ENCODE data around the gene GPSM1.
A peak's percentile ranks its signal among the peaks of the same experiment; 100 is the strongest.

The GPSM1 gene, protein sequence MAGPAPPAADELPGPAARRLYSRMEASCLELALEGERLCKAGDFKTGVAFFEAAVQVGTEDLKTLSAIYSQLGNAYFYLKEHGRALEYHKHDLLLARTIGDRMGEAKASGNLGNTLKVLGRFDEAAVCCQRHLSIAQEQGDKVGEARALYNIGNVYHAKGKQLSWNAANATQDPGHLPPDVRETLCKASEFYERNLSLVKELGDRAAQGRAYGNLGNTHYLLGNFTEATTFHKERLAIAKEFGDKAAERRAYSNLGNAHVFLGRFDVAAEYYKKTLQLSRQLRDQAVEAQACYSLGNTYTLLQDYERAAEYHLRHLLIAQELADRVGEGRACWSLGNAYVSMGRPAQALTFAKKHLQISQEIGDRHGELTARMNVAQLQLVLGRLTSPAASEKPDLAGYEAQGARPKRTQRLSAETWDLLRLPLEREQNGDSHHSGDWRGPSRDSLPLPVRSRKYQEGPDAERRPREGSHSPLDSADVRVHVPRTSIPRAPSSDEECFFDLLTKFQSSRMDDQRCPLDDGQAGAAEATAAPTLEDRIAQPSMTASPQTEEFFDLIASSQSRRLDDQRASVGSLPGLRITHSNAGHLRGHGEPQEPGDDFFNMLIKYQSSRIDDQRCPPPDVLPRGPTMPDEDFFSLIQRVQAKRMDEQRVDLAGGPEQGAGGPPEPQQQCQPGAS

DNA sequence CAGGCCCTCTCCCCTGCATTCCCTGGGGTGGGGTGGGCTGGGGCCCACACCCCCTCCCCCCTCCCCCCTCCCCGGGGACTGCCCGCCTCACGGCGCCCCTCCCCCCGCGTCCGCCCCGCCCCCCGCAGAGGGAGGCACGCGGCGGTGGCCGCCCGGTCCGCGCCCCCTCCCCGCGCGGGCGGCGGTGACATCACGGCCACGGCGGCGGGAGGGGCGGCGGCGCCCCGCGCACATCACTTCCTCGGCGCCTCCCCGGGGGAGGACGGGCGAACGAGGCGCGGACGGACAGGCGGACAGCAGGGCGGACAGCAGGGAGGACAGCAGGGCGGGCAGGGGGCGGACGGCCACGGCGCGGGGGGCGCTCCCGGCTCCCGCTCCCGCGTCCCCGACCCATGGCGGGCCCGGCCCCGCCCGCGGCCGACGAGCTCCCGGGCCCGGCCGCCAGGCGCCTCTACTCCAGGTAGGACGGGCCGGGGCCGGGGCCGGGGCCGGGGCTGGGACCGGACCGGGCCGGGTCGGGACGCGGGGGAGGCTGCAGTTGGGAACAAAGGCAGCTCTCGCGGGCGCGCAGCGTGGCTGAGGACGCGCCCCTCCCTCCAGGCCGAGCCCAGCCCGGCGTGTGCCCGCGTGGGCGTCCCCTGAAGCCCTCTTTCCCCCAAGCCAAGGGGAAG, at the start of gene GPSM1:
Gene GPSM1, plus strand, starts transcription at position 236 of the 671 bp plus-strand sequence. Its CDS starts 157 bp downstream, at position 393.
- DNase-seq, result peak; percentile 84

DNA sequence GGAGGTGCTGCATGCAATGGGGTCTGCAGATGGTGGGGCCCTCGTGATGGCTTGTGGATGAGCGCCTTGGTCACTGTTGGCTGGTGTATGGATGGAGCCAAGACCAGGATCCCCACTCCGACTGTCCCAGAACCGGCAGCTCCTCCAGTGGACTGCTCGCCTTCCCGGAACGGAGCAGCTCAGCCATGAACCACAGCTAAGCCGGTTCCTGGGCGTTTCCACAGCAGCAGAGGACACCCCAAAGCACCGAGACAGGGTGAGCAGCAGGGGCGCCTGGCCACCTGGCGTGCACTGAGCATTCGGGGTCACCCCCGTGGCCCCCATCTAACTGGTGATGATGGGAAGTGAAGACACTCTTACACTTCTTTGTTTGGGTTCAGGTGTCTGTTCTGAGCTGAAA, 49.6 kb upstream of the GPSM1 start:
- DNase-seq, result no peak

DNA sequence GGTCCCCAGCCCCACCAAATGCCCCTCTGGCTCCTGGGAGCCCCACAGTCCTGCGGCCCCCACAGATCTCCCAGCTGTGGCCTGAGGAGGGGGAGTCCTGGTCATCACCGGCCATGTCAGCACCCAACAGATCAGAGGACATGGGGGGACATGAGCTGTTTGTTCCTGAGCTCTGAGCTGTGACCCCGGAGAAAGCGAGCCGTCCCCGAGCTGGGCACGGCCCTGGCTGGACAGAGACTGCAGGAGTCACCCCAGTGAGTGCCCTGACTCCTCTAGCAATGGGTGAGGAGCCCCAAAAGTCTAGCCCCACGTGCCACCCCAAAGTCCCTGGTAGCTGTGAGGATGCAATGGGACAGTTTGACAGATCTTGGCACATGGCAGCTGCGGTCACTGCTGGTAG, 49.1 kb upstream of the GPSM1 start:
- DNase-seq, result no peak

DNA sequence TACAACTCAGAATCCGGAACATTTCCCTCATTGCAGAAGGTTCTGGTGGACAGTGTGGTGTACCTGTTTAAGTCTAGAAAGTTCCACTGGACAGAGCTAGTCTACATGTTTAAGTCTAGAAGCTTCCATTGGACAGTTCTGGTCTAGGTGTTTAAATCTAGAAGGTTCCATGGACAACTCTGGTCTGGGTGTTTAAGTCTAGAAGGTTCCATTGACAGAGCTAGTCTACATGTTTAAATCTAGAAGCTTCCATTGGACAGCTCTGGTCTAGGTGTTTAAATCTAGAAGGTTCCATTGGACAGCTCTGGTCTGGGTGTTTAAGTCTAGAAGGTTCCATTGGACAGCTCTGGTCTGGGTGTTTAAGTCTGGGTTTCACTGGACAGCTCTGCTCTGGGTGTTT, 48.4 kb upstream of the GPSM1 start:
- DNase-seq, result no peak

DNA sequence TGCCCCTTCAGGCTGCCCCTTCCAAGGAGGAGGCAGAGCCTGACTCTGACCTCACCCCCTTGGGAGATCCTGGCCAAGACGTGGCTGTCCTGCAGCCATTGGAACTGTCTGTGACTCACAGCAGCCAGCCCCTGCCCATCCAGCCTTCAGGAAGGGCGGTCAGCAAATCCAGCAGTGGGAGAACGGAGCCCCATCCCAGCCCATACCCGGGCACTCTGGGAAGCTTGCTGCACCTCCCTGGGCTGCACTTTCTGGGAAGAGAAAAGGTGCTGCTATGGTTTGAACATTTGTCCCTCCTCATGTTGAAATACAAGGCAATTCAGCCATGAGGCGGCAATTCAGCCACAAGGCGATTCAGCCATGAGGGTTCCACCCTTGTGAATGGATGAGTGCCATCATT, 47.9 kb upstream of the GPSM1 start:
- DNase-seq, result no peak

DNA sequence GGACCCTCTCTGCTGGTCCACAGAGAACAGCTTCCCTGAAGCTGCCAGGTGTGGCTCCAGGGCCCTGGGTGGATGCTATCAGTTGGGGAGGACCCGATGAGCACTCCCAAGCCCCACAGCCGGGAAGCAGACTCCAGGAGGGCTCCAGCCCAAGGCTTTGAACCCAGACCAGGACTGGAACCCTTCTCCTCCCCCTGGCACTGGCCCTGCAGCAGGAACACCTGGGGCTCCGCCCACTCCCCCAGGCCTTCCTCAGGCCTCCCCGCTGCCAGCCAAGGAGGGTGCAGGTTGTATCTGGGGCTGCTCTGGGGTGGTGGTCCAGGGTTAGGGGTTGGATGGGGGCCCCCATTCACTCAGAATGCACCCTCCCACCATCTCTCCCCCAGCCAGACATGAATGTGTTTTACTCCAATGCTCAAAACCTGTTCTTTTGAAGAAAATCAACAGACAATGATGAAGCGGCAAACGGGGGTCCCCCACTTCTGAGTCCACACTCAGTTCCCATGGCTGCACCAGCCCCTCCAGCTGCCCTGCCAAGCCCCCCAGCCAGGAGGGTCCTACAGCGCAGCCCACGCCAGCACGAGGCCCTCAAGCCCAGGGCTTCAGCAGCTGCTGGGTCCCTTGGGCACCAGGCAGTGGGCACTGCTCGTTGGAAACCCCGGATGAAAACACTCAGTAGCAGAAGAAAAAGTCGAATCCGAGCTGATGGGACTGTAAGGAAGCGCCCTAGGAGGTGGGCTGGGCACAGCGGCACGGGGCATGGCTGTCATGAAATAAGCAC, 46.6 kb upstream of the GPSM1 start:
- DNase-seq, result peak; percentile 37

DNA sequence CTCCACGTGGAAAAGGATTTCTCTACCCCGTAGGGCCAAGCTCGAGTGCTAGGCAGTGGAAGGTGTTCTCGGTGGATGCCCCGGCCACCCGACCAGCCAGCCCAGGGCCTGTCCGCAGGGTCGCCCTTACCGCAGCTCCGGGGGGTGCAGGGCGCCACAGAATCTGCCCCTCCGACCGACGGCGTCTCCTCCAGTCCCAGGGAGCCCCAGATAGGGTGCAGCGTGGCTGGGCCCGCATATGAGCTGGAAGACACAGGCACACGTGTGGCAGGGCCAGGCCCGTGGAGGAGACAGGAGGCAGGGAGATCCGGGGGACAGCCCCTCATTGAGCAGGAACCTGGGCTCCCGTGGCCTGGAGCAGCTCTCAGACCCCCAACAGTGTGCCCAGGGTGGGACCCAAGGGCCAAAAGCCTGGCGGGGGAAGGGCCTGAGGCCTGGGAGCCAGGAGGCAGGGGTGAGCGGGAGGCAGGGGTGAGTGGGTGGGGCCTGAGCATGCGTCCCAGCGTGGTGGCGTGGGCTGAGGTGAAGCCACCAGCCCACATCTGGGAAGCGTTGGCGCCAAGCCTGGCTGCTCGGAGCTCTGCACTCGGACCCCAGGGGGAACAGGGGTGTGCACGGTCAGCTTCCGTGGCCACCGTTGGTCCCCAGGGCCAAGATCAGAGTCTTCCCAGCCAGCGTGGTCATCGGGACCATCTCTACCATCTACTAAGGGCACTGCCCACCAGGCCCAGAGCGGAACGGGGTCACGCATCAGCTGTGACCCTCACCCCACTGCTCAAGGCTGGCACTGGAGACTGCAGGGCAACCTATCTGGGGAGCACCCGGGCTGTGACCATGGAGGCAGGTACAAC, 45.7 kb upstream of the GPSM1 start:
- DNase-seq, result no peak

DNA sequence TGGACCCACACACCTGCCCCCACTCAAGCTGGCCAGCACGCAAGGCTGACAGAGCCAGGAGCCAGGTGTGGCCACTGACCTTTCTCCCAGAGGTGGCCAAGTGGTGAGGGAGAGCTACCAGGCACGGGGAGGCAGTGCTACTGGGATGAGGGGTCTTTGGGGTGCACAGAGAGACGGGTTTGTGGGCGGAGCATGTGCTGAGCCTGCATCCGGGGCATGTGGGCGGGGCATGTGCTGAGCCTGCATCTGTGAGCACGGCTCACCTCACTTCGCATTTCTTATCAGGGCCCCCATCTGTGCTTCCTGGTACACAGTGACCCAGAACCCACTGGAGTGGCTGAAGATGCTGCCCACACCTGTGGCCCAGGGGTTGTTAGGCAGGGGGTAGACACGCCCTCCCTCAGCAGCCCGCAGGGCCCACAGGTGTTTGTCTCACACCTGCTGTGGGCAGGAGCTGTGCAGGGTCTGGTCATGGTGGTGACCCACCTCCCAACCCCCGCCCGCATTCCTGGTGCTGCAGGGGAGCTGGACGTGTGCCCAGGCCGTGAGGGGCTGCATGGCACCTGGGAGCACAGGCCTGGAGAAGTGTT, 45.0 kb upstream of the GPSM1 start:
- DNase-seq, result peak; percentile 93

DNA sequence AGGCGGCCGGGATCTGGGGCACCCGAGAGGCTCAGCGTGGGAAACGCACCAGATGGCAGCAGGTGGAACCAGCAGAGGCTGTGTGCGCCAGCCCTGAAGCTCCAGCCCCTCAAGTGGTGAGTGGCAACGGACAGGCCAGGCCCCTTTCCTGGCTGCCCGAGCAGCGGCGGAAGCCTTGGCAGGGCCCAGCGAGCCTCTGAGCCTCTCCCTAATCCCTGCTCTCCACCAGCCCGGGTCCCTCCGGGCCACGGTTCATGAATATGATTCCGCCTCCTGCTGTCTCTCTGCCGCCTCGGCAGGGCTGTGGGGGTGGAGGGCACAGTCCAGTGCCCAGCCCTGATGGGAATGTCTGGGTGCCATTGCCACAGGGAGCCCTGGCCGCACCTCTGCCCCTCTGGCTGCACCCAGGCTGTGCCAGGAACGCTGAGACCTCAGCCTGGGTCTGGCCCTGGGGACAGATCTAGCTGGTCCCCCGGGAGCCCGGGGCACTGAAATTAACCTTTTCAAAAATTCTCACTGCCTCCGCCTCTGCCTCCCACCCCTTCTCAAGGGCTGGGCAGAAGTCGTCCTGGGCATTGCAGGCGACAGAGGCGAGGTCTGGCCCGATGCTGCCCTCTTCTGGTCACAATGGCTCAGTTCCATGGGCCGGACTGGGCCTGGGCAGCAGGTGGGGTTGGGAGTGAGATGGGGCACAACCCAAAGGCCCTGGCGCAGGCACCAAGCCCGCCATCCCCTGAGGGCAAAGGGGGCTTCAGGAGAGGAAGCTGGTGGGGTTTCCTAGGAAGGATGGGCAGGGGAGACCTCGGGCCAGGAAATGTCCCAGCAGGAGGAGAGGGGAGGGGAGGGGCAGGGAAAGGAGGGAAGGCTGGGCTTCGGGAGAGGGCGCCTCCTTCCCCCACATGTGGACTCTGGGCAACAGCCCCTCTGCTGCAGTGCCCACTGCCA, 43.8 kb upstream of the GPSM1 start:
- peak; percentile 89 for DNase-seq

DNA sequence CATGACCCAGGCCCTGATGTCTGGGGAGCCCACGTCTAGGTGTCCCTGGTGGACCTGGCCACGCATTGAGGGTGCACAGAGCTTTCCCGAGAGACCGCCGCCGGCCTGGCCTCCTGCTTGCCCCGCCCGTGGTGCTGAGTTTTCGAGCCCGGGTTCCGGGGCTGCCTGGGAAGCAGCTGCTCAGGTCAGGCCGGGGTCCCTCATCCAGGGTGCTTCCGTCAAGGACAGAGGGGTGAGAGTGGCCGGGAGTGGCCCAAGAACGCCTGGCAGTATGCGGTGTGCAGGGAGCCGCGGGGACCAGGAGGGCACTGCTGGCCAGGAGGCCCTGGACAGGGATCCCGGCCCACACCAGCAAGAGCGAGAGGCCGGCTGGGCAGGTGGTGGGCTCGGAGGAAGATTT, 43.0 kb upstream of the GPSM1 start:
- DNase-seq, result no peak

DNA sequence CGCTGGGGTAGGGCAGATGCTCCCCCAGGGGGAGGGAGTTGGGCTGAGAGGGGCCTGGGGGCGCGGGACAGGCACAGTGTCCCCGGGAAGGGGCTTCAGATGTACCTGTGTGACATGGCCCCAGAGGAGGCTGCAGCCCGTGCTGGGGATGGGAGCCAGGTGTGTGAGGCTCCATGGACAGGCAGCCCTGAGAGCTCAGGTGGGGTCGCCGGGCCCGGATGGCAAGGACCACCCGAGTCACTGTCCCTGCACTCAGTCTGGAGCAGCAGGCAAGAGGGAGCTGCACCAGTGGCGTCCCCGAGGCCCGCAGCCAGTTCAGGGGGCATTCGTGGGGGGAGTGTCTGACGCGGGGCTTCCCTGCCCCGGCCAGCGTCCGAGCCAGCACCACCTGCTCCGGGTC, 42.4 kb upstream of the GPSM1 start:
- no peak for DNase-seq

DNA sequence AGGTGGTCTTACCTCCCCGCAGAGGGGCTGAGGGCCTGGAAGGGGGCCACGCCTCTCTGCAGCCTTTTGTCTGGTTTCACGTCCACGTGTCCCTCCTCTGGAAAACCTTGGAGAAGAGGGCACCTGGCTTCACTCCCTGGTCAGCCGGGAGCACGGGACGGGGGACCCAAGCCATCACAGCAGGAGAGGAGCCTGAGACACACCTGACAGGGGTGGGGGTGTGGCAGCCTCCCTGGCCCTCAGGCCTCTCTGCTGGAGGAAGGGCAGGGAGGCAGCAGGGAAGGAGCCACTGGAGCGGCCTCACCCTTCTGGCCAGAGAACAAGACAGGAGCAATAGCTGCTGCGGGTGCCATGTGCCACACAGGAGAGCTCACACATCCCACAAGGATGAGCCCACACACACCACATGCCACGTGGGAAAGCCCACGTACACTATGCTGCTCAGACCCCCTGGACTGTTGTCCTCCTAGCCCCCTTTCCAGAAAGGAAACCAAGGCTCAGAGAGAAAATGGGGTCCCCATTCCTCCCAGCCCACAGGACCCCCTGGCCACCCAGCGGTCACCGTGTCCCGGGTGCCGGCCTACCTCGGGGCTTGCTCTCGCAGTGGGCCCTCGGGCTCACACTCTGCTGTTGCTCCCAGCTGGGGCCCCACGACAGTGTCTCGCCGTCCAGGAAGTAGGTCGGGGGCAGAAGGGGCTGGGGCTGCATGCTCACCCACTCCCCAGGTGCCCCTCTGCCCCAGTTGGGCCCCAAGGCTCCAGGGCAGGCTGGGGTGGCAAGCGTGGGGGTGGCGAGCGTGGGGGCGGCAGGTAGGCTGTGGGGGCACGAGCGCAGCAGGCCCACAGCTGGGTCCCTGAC, 41.6 kb upstream of the GPSM1 start:
- no peak for DNase-seq

DNA sequence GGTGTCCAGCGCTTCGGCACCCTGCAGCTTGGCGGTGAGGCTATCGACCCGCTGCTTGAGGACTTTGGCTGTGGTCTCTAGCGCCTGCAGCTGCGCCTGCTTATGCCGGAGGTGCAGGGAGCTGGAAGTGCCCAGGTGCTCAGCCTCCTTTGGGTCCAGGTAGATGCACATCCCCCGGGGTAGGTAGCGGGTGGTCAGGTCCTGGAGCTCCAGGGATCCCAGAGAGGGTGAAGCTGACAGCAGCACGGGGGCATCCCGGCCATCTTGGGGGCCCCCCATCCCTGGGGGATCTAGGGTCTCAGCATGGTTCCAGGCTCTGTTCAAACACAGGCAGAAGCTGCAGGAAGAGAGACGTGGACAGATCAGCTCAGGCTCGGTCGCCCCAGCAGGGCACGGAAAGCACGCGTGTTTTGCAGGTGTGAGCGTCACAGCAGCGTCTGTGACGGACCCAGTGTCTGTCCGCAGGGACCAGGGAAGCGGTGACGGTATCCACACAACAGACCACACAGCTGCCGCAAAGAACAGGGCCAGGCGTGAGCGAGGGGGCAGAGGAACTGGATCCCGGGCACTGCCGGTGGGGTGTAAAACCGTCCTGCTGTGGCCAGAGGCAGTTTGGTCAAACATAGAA, 40.9 kb upstream of the GPSM1 start:
- no peak for DNase-seq

DNA sequence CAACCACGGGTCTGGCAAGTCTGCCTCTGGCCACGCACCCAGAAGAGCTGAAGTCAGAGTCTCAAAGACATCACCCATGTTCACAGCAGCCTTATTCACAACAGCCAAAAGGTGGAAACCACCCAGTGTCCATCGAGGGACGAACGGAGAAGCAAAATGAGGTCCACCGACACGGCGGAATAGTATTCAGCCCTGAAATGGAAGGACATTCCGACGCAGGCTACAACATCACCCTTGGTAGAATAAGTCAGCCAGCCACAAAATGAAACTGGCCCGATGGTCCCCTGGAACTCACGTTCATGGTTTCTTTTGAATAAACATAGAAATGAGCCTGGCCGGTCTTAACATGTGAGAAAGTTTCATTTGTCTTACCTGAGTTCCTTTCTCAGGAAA, 40.4 kb upstream of the GPSM1 start:
- no peak for DNase-seq

DNA sequence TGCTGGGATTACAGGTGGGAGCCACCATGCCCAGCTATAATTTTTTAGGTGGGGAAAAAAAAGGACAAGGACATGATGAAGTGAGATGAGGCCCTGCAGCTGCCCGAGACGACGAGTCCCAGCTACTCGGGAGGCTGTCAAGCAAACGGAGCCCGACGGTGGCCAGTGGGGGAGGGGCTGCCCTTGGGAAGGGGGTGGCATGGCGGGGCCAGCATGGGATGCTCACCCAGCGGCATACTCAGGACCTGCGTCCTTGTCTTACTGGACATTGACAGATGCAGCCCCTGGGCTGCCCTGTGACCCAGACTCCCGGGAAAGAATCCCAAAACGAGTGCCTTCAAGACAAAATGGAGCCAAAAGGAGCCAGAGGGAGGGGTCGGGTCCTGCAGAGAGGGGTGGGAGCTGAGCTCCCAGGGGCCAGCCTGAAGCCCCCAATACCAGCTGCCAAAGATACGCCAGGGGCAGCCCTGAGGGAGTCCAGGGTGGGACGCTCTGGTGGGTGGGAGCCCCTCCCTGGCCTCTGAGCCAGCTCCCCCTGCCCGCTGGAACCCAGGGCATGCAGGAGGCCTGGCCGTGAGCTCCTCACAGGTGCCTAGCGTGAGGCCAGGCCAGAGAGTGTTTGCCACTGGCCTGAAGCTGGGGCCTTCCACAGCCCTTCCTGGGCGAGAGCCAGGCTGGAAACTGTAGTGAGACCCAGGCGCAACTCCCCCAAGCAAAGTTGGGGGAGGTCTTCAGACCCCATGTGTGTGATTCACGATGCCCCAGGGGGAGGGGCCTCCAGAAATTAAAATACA, 39.2 kb upstream of the GPSM1 start:
- no peak for DNase-seq

DNA sequence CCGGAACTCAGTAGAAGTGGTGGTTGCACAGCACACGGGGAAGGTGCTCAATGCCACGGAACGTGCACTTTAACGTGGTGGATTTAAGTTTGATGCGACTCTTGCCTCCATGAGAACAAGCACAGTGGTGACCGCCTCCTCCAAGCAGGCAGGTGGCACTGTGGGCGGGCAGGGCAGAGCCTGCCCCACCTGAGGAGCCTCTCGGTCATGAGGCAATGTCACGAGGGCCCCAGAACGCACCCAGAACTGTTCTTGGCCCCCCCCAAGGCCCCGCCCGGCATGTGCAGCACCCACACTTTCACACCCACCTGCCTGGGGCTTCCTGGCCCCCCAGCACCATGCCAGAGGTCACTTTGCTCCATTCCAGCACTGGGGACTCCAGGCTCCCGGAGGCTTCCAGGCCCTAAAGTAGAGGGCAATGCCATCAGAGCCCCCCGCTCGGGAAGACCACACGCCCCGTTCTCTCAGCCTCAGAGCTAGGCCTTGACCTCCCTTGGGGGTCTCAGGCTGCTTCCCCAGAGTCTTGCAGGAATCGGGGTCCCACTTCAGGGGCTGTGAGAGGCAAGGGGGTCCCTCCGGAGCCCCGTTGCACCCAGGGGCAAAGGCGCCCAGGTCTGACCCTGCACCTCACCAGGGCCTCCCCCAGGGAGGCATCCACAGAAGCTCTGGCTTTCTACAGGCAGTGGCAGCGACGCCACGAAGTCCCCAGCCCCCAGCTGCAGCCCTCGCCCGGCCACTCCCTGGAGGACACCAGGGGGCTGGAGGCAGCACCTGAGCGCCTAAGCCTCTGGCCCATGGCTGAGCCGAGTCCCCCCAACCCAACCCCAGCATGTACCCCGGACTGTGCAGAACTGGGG, 37.5 kb upstream of the GPSM1 start:
- DNase-seq, result peak; percentile 24

DNA sequence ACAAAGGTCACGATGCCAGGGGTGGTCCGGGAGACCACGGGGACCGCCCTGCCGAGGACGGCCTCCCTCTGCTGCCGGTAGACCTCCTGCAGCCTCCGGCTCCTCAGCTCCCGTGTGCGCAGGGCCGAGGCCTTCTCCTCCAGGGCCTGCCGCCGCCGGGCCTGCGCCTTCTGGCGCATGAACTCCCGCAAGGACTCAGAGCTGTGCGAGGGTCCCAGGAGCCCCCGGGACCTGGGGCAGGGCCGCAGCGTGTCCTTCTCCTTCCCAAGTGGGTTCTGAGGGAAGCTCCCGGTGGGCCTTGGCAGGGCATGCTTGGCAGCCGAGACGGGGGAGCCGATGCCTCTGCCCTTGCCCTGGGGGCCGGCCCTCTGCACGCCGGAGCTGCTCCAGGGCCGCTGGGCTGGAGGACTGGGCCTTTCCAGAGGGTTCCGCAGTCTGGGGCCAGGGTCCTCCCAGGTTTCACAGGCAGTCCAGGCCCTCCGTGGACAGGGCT, 36.8 kb upstream of the GPSM1 start:
- no peak for DNase-seq

All from NCI-H69 (cell line).